ENCODE results near the gene SERPINB6.
"Not testable (repeated sequence)": the region's sequence is repeated elsewhere in the genome, so short reads cannot be mapped to it uniquely, and the experiment has no call there.

SERPINB6 gene

GRCh38 chr6:2945153-2945452 is 26.3 kb downstream of the SERPINB6 start:
- TF ChIP-seq ZFX (IDR thresholded peaks at IDR 0.05), result no peak; the same call in 1 of the 2 replicates
- TF ChIP-seq CTCF (conservative IDR thresholded peaks at IDR 0.05), result no peak
- H3K27ac ChIP-seq, result no peak overlapping the region

- no peak overlapping the region for H3K27ac ChIP-seq
- TF ChIP-seq ZFX (IDR thresholded peaks at IDR 0.05) (no peak), CTCF (conservative IDR thresholded peaks at IDR 0.05) (no peak)
These were observed 26.8 kb downstream of the SERPINB6 start for GRCh38 chr6:2944405-2945152.

- TF ChIP-seq ZFX (IDR thresholded peaks at IDR 0.05), result no peak
- TF ChIP-seq CTCF (conservative IDR thresholded peaks at IDR 0.05), result no peak
- H3K27ac ChIP-seq, result no peak overlapping the region
These were observed 27.8 kb downstream of the SERPINB6 start for GRCh38 chr6:2943564-2943955.

GRCh38 chr6:2942914-2943563 is 28.3 kb downstream of the SERPINB6 start:
- TF ChIP-seq CTCF (conservative IDR thresholded peaks at IDR 0.05) (no peak), ZFX (IDR thresholded peaks at IDR 0.05) (no peak)
- no peak overlapping the region for H3K27ac ChIP-seq

GRCh38 chr6:2942116-2942515 is 29.3 kb downstream of the SERPINB6 start:
- H3K27ac ChIP-seq, result not testable (repeated sequence)

- H3K27ac ChIP-seq, result no peak overlapping the region
- TF ChIP-seq CTCF (conservative IDR thresholded peaks at IDR 0.05) (no peak), ZFX (IDR thresholded peaks at IDR 0.05) (no peak)
These were observed 30.5 kb downstream of the SERPINB6 start for GRCh38 chr6:2940851-2941250.

- no peak overlapping the region for H3K27ac ChIP-seq
- no peak for TF ChIP-seq CTCF (conservative IDR thresholded peaks at IDR 0.05)
These were observed 31.1 kb downstream of the SERPINB6 start for GRCh38 chr6:2940010-2940850.
